Astrocyte (in vitro differentiated cells and primary cell): ENCODE results near the gene STK24.

Source experiments
- CTCF ChIP-seq: IDR thresholded peaks from 2 replicates; pipeline ENCODE4 v1.5.1; 2011; ENCODE audit warnings: low read depth, mild to moderate bottlenecking, inconsistent platforms, low read length, moderate library complexity; ENCODE audit not compliant: insufficient read depth
- EZH2 ChIP-seq: IDR thresholded peaks from 2 replicates; pipeline ENCODE4 v1.6.1; 2012; ENCODE audit warnings: mild to moderate bottlenecking, low read length, inconsistent platforms; ENCODE audit not compliant: insufficient read depth

- TF ChIP-seq CTCF (no peak), EZH2 (no peak)
Measured at GRCh38 chr13:98595134-98595533, 18.2 kb upstream of the STK24 start.
